HUDEP-2 (cell line): ENCODE data around the gene PTGR3.
A peak's percentile ranks its signal among the peaks of the same experiment; 100 is the strongest.

Source experiments
- DNase-seq, 76 experiments: peaks; one replicate each; lab custom pipeline; 2025; ENCODE audit not compliant: unreplicated experiment in 76 of 76; lab: John Stamatoyannopoulos, UW

The PTGR3 gene

GRCh38 chr18:75173738-75174137, 35.2 kb downstream of the PTGR3 start:
- DNase-seq = no peak

GRCh38 chr18:75173125-75173432, 35.9 kb downstream of the PTGR3 start:
- DNase-seq = peak in 5 of 76 experiments; percentile 6 to 15 (median 10)

- DNase-seq = no peak
Measured at GRCh38 chr18:75172299-75173124, 36.4 kb downstream of the PTGR3 start.

- DNase-seq = no peak
Measured at GRCh38 chr18:75170916-75171315, 38.0 kb downstream of the PTGR3 start.

- DNase-seq = peak in 1 of 76 experiments; percentile 6
Measured at GRCh38 chr18:75170022-75170789, 38.7 kb downstream of the PTGR3 start.

GRCh38 chr18:75169411-75169810, 39.5 kb downstream of the PTGR3 start:
- no peak for DNase-seq

GRCh38 chr18:75168619-75169018, 40.3 kb downstream of the PTGR3 start:
- no peak for DNase-seq

- no peak for DNase-seq
Measured at GRCh38 chr18:75167759-75168618, 41.0 kb downstream of the PTGR3 start.

GRCh38 chr18:75167137-75167536, 41.8 kb downstream of the PTGR3 start:
- no peak for DNase-seq

GRCh38 chr18:75165926-75166325, 43.0 kb downstream of the PTGR3 start:
- DNase-seq = no peak

GRCh38 chr18:75164479-75164878, 44.5 kb downstream of the PTGR3 start:
- no peak for DNase-seq

GRCh38 chr18:75163736-75164135, 45.2 kb downstream of the PTGR3 start:
- no peak for DNase-seq

- no peak for DNase-seq
Measured at GRCh38 chr18:75162978-75163377, 46.0 kb downstream of the PTGR3 start.

GRCh38 chr18:75162467-75162866, 46.5 kb downstream of the PTGR3 start:
- no peak for DNase-seq

- DNase-seq = peak in 62 of 76 experiments; percentile 2 to 71 (median 36)
Measured at GRCh38 chr18:75161256-75162028, 47.5 kb downstream of the PTGR3 start.

GRCh38 chr18:75160364-75160763, 48.6 kb downstream of the PTGR3 start:
- no peak for DNase-seq

- no peak for DNase-seq
Measured at GRCh38 chr18:75159646-75160356, 49.1 kb downstream of the PTGR3 start.

GRCh38 chr18:75159238-75159518, 49.8 kb downstream of the PTGR3 start:
- no peak for DNase-seq
